Neuronal stem cell (in vitro differentiated cells): ENCODE data around the gene EML2.
A peak's percentile ranks its signal among the peaks of the same experiment; 100 is the strongest.

Experiments
- DNase-seq: peaks from one replicate; pipeline ENCODE4 v3.0.0-alpha.2; 2013; ENCODE audit warnings: low spot score
- H2AFZ ChIP-seq: one replicate; pipeline ENCODE4 v1.6.1; 2013; ENCODE audit warnings: mild to moderate bottlenecking, low read length, inconsistent platforms
- H2AK5ac ChIP-seq: 2 replicates; pipeline ENCODE4 v1.6.1; 2013; ENCODE audit warnings: low read depth, mild to moderate bottlenecking, inconsistent platforms, low read length, moderate library complexity, mixed read lengths
- H2BK120ac ChIP-seq: 2 replicates; pipeline ENCODE4 v1.6.1; 2013; ENCODE audit warnings: low read depth, mild to moderate bottlenecking, inconsistent platforms, low read length, moderate library complexity, mixed read lengths
- H2BK12ac ChIP-seq: one replicate; pipeline ENCODE4 v1.6.1; 2013; ENCODE audit warnings: low read length, inconsistent platforms
- H2BK15ac ChIP-seq: 2 replicates; pipeline ENCODE4 v1.6.1; 2013; ENCODE audit warnings: mild to moderate bottlenecking, low read length, inconsistent platforms, mixed read lengths
- H2BK5ac ChIP-seq: one replicate; pipeline ENCODE4 v1.6.1; 2013; ENCODE audit warnings: inconsistent platforms, mild to moderate bottlenecking, low read length, moderate library complexity
- H3K14ac ChIP-seq: one replicate; pipeline ENCODE4 v1.6.1; 2013; ENCODE audit warnings: low read length, inconsistent platforms
- H3K18ac ChIP-seq: 2 replicates; pipeline ENCODE4 v1.6.1; 2013; ENCODE audit warnings: low read length, inconsistent platforms
- H3K23ac ChIP-seq: 2 replicates; pipeline ENCODE4 v1.6.1; 2013; ENCODE audit warnings: low read depth, mild to moderate bottlenecking, mixed read lengths, low read length, inconsistent platforms; ENCODE audit not compliant: poor library complexity
- H3K27ac ChIP-seq: replicated peaks from 3 replicates; pipeline ENCODE4 v1.5.1; 2013; ENCODE audit warnings: low read length, inconsistent platforms
- H3K27me3 ChIP-seq, 3 experiments: 2 replicates each; pipeline ENCODE4 v1.6.1; 2013; ENCODE audit warnings: low read length in 3 of 3, mild to moderate bottlenecking in 2 of 3, inconsistent platforms in 1 of 3, low read depth in 1 of 3, mixed read lengths in 1 of 3, moderate library complexity in 1 of 3; ENCODE audit not compliant: control insufficient read depth in 3 of 3, insufficient read depth in 3 of 3
- H3K36me3 ChIP-seq, 2 donors: replicated peaks in 1 of 2; 2 replicates each; pipeline ENCODE4 v1.6.1; 2013; ENCODE audit warnings: low read length in 2 of 2; ENCODE audit not compliant: control insufficient read depth in 2 of 2, insufficient read depth in 2 of 2
- H3K4ac ChIP-seq: 2 replicates; pipeline ENCODE4 v1.6.1; 2013; ENCODE audit warnings: inconsistent platforms, mild to moderate bottlenecking, low read length, moderate library complexity
- H3K4me1 ChIP-seq, 2 donors: 1 replicate in 1 of 2; 2 replicates in 1 of 2; pipeline ENCODE4 v1.6.1; 2013; ENCODE audit warnings: low read length in 2 of 2, low read depth in 1 of 2; ENCODE audit not compliant: control insufficient read depth in 2 of 2, insufficient read depth in 1 of 2
- H3K4me2 ChIP-seq: one replicate; pipeline ENCODE4 v1.6.1; 2013; ENCODE audit warnings: mild to moderate bottlenecking, low read length, inconsistent platforms; ENCODE audit not compliant: insufficient read depth, poor library complexity, severe bottlenecking
- H3K4me3 ChIP-seq, 2 donors: 2 replicates each; pipeline ENCODE4 v1.5.1; 2013; ENCODE audit warnings: low read length in 2 of 2, mild to moderate bottlenecking in 2 of 2, inconsistent platforms in 1 of 2, moderate library complexity in 1 of 2
- H3K79me1 ChIP-seq: one replicate; pipeline ENCODE4 v1.6.1; 2013; ENCODE audit warnings: low read depth, mild to moderate bottlenecking, inconsistent platforms, low read length, moderate library complexity
- H3K9ac ChIP-seq: one replicate; pipeline ENCODE4 v1.6.1; 2013; ENCODE audit warnings: mild to moderate bottlenecking, low read depth, low read length, inconsistent platforms; ENCODE audit not compliant: poor library complexity
- H3K9me3 ChIP-seq, 2 donors: replicated peaks in 1 of 2; 2 replicates each; pipeline versions ENCODE3 to v1.6.1; 2013; ENCODE audit warnings: low read length in 2 of 2, mild to moderate bottlenecking in 2 of 2, inconsistent platforms in 1 of 2, low read depth in 1 of 2, mixed read lengths in 1 of 2, moderate library complexity in 1 of 2; ENCODE audit not compliant: control insufficient read depth in 2 of 2, insufficient read depth in 1 of 2
- H4K8ac ChIP-seq: one replicate; pipeline ENCODE4 v1.6.1; 2013; ENCODE audit warnings: low read depth, mild to moderate bottlenecking, inconsistent platforms, low read length, moderate library complexity
- H4K91ac ChIP-seq: one replicate; pipeline ENCODE4 v1.6.1; 2013; ENCODE audit warnings: low read length, low read depth, mild to moderate bottlenecking, inconsistent platforms; ENCODE audit not compliant: poor library complexity
- WGBS, 2 donors: extraction: QIAGEN DNeasy Blood & Tissue Kit; methylation state at CpG; one replicate each; pipeline ENCODE4 v1.1.7; 2013; ENCODE audit warnings: missing lambda C conversion rate in 2 of 2, mixed read lengths in 1 of 2; ENCODE audit not compliant: insufficient read length in 2 of 2, insufficient replicate concordance in 1 of 2; ENCODE audit errors: extremely low coverage in 2 of 2; 5-methylcytosine and 5-hydroxymethylcytosine counted together

Gene EML2

GRCh38 chr19:45643927-45644771, 5.0 kb upstream of the EML2 start:
- peak overlapping the region; percentile 51 for H2BK120ac ChIP-seq
- no peak overlapping the region for H3K23ac ChIP-seq
- no peak overlapping the region for H2BK15ac ChIP-seq
- H3K9ac ChIP-seq, result no peak overlapping the region
- DNase-seq, result no peak
- H3K36me3 ChIP-seq, result no peaks in the 10 kb centered on the region
- H3K14ac ChIP-seq, result no peak overlapping the region
- H2AK5ac ChIP-seq, result peak overlapping the region; percentile 32
- peaks cover 7 to 20% of the 10 kb centered on the region in 2 donors for H3K4me1 ChIP-seq
- no peak overlapping the region for H3K4ac ChIP-seq
- H2AFZ ChIP-seq, result peak overlapping the region; percentile 92
- no peak overlapping the region for H4K8ac ChIP-seq
- no peak overlapping the region for H4K91ac ChIP-seq
- H2BK5ac ChIP-seq, result no peak overlapping the region
- H3K4me2 ChIP-seq, result peak overlapping the region; percentile 89
- WGBS, 2 donors, result no CpG with 5 or more reads among the region's 14 CpGs
- peak overlapping the region; percentile 59 for H2BK12ac ChIP-seq
- H3K18ac ChIP-seq, result peak overlapping the region; percentile 30
- H3K9me3 ChIP-seq, result no peaks in the 10 kb centered on the region
- peaks cover 0 to 19% (median 10%) of the 10 kb centered on the region in 3 experiments for H3K27me3 ChIP-seq
- no peak overlapping the region for H3K27ac ChIP-seq
- H3K4me3 ChIP-seq, result peak overlapping the region; percentile 8 to 46
- H3K79me1 ChIP-seq, result no peaks in the 10 kb centered on the region

- H2BK120ac ChIP-seq, result no peak overlapping the region
- peak overlapping the region; percentile 30 for H3K23ac ChIP-seq
- H3K4ac ChIP-seq, result no peak overlapping the region
- H4K91ac ChIP-seq, result no peak overlapping the region
- peak; percentile 82 for DNase-seq
- peaks cover 0 to 19% (median 10%) of the 10 kb centered on the region in 3 experiments for H3K27me3 ChIP-seq
- no peak overlapping the region for H2BK5ac ChIP-seq
- H3K4me2 ChIP-seq, result peak overlapping the region; percentile 89
- no peak overlapping the region for H3K14ac ChIP-seq
- peak overlapping the region; percentile 46 to 80 for H3K4me3 ChIP-seq
- H4K8ac ChIP-seq, result no peak overlapping the region
- H3K36me3 ChIP-seq, result no peaks in the 10 kb centered on the region
- H3K9ac ChIP-seq, result peak overlapping the region; percentile 22
- H2AFZ ChIP-seq, result peak overlapping the region; percentile 92
- WGBS, 2 donors, result no CpG with 5 or more reads among the region's 39 CpGs
- no peak overlapping the region for H3K27ac ChIP-seq
- H3K4me1 ChIP-seq, result peaks cover 10 to 21% of the 10 kb centered on the region in 2 donors
- peak overlapping the region; percentile 20 for H3K18ac ChIP-seq
- no peaks in the 10 kb centered on the region for H3K9me3 ChIP-seq
- peak overlapping the region; percentile 12 for H2BK15ac ChIP-seq
- no peaks in the 10 kb centered on the region for H3K79me1 ChIP-seq
- no peak overlapping the region for H2AK5ac ChIP-seq
- H2BK12ac ChIP-seq, result no peak overlapping the region
These were observed 4.1 kb upstream of the EML2 start for GRCh38 chr19:45643024-45643926.

- Histone ChIP-seq H3K27ac (peak overlapping the region; percentile 33), H2BK120ac (peak overlapping the region; percentile 74), H2BK12ac (no peak overlapping the region), H2AFZ (peak overlapping the region; percentile 85), H3K23ac (peak overlapping the region; percentile 75), H4K91ac (no peak overlapping the region), H3K4me1 (peaks cover 10 to 26% of the 10 kb centered on the region in 2 donors), H2AK5ac (peak overlapping the region; percentile 40), H3K4me3 (peak overlapping the region; percentile 45 to 51), H4K8ac (no peak overlapping the region), H3K79me1 (no peaks in the 10 kb centered on the region), H3K9ac (peak overlapping the region; percentile 50), H2BK5ac (no peak overlapping the region), H3K18ac (peak overlapping the region; percentile 88), H3K27me3 (peaks cover 0 to 19% (median 10%) of the 10 kb centered on the region in 3 experiments), H3K4ac (no peak overlapping the region), H3K9me3 (no peaks in the 10 kb centered on the region), H3K36me3 (no peaks in the 10 kb centered on the region), H2BK15ac (peak overlapping the region; percentile 68), H3K14ac (no peak overlapping the region), H3K4me2 (peak overlapping the region; percentile 95)
- peak; percentile 82 for DNase-seq
- no CpG with 5 or more reads among the region's 40 CpGs for WGBS, 2 donors
These were observed 2.3 kb upstream of the EML2 start for GRCh38 chr19:45641274-45642105.
